PC-9 (cell line): Measurements from ENCODE around the gene PPP1CB. TPM values are rescaled to one million over a fixed set of nuclear protein-coding genes. Genes with fewer than 3 reads are reported as not detected.
A peak's percentile ranks its signal among the peaks of the same experiment; 100 is the strongest.

Experiments used
- BruUV-seq: library from RNA; stranded (reverse); fragments of 400-500 nt; replicated peaks from 2 replicates; lab custom pipeline; 2021; lab: Mats Ljungman, UMichigan
- CTCF ChIA-PET: fragments of 300-600 bp; sonication (Branson Sonifier 250); formaldehyde crosslinking; loops from one replicate; lab custom pipeline; 2022; ENCODE audit warnings: antibody characterized with exemption; lab: Charles Lee
- POLR2A ChIA-PET: fragments of 300-600 bp; sonication (Branson Sonifier 250); formaldehyde crosslinking; loops from one replicate; lab custom pipeline; 2022; ENCODE audit warnings: antibody characterized with exemption; ENCODE audit not compliant: unreplicated experiment; lab: Charles Lee
- DNase-seq, 2 experiments: peaks; one replicate each; pipeline versions ENCODE4 v3.0.0 to v3.0.0-alpha.2; 2015 to 2022; ENCODE audit warnings: mixed read lengths in 1 of 2
- H2AFZ ChIP-seq: fragments of 200-600 bp; sonication (generic); 2 replicates; pipeline ENCODE4 v1.8.1; 2017; ENCODE audit warnings: antibody characterized with exemption
- H3F3A ChIP-seq: fragments of 200-600 bp; sonication (generic); 2 replicates; pipeline ENCODE4 v1.8.1; 2017; ENCODE audit warnings: antibody characterized with exemption, mild to moderate bottlenecking, low read depth; ENCODE audit not compliant: insufficient read depth
- H3K27ac ChIP-seq: fragments of 200-600 bp; sonication (generic); 2 replicates; pipeline ENCODE4 v1.6.1; 2016; ENCODE audit warnings: mixed run types
- H3K27me3 ChIP-seq: fragments of 200-600 bp; sonication (generic); 2 replicates; pipeline ENCODE4 v1.6.1; 2016; ENCODE audit warnings: low read depth, mixed run types; ENCODE audit not compliant: insufficient read depth
- H3K36me3 ChIP-seq: fragments of 200-600 bp; sonication (generic); 2 replicates; pipeline ENCODE4 v1.6.1; 2016; ENCODE audit warnings: low read depth, mixed run types
- H3K4me1 ChIP-seq: fragments of 200-600 bp; sonication (generic); replicated peaks from 2 replicates; pipeline ENCODE4 v1.6.1; 2016; ENCODE audit warnings: mixed run types; ENCODE audit not compliant: insufficient read depth
- H3K4me2 ChIP-seq: fragments of 200-600 bp; sonication (generic); 2 replicates; pipeline ENCODE4 v1.6.1; 2017; ENCODE audit warnings: mixed run types
- H3K4me3 ChIP-seq: fragments of 200-600 bp; sonication (generic); 2 replicates; pipeline ENCODE4 v1.6.1; 2016; ENCODE audit warnings: mixed run types
- H3K79me2 ChIP-seq: fragments of 200-600 bp; sonication (generic); 2 replicates; pipeline ENCODE4 v1.6.1; 2017; ENCODE audit warnings: low read depth, mixed run types
- H3K9me2 ChIP-seq: fragments of 200-600 bp; sonication (generic); 2 replicates; pipeline ENCODE4 v1.8.1; 2017; ENCODE audit warnings: mild to moderate bottlenecking; ENCODE audit not compliant: insufficient read depth
- H3K9me3 ChIP-seq: fragments of 200-600 bp; sonication (generic); 2 replicates; pipeline ENCODE4 v1.8.1; 2016; ENCODE audit warnings: low read depth; ENCODE audit not compliant: insufficient read depth
- H4K20me1 ChIP-seq: fragments of 200-600 bp; sonication (generic); 2 replicates; pipeline ENCODE4 v1.8.1; 2017; ENCODE audit not compliant: insufficient read depth
- EZH2 ChIP-seq: fragments of 200-600 bp; sonication (generic); IDR thresholded peaks from 2 replicates; pipeline ENCODE4 v1.8.0; 2017; ENCODE audit warnings: antibody characterized with exemption, low read depth
- intact Hi-C: fragments of 100-400 bp; cut with micrococcal nuclease; formaldehyde crosslinking; loops from one replicate; pipeline ENCODE4 v1.10.0; 2022; ENCODE audit not compliant: unreplicated experiment
- total RNA-seq: library from RNA; stranded (reverse); gene quantifications from 2 replicates; pipeline ENCODE4 v1.2.3, GENCODE V29; 2021
- TF ChIP-seq, protein P1 (sequence below): fragments of 200-600 bp; sonication (generic); conservative IDR thresholded peaks from 2 replicates; pipeline ENCODE4 v1.6.1; 2017; ENCODE audit warnings: mixed run types, antibody characterized with exemption, mild to moderate bottlenecking, moderate library complexity

PPP1CB gene
- total RNA-seq, 1 experiment from 2014 or later = 231 TPM

GRCh38 chr2:28716265-28716865, 35.3 kb upstream of the PPP1CB start:
- POLR2A ChIA-PET = interaction anchor here (0.6 to 0.7 kb wide), 4 partner anchors 21 to 295 kb away, joined by 3 to 5 read pairs (median 4); no protein-coding TSS in a partner anchor

GRCh38 chr2:28717339-28717758, 34.3 kb upstream of the PPP1CB start:
- H3K9me2 ChIP-seq = no peaks in the 10 kb centered on the region
- H3K27me3 ChIP-seq = no peaks in the 10 kb centered on the region
- BruUV-seq = no TSS peak
- 0 out of 2 replicates have a peak overlapping the region, but pooled peaks have one; percentile 39 for H3K4me3 ChIP-seq
- peak overlapping the region; percentile 76 for H3K4me2 ChIP-seq
- peaks cover 47% of the 10 kb centered on the region for H3F3A ChIP-seq
- TF ChIP-seq, protein P1, sequence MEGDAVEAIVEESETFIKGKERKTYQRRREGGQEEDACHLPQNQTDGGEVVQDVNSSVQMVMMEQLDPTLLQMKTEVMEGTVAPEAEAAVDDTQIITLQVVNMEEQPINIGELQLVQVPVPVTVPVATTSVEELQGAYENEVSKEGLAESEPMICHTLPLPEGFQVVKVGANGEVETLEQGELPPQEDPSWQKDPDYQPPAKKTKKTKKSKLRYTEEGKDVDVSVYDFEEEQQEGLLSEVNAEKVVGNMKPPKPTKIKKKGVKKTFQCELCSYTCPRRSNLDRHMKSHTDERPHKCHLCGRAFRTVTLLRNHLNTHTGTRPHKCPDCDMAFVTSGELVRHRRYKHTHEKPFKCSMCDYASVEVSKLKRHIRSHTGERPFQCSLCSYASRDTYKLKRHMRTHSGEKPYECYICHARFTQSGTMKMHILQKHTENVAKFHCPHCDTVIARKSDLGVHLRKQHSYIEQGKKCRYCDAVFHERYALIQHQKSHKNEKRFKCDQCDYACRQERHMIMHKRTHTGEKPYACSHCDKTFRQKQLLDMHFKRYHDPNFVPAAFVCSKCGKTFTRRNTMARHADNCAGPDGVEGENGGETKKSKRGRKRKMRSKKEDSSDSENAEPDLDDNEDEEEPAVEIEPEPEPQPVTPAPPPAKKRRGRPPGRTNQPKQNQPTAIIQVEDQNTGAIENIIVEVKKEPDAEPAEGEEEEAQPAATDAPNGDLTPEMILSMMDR = no peak
- no peak for TF ChIP-seq EZH2
- H3K27ac ChIP-seq = peak overlapping the region; percentile 90
- DNase-seq = peak; percentile 60 to 84
- H3K4me1 ChIP-seq = peaks cover 60% of the 10 kb centered on the region
- no peaks in the 10 kb centered on the region for H3K36me3 ChIP-seq
- no peaks in the 10 kb centered on the region for H3K9me3 ChIP-seq
- H4K20me1 ChIP-seq = no peaks in the 10 kb centered on the region
- intact Hi-C loops = loop anchor here (2.0 to 5.0 kb wide), 4 partner anchors 35 to 69 kb away; no protein-coding TSS in a partner anchor
- H3K79me2 ChIP-seq = no peaks in the 10 kb centered on the region
- no peak overlapping the region for H2AFZ ChIP-seq
- CTCF ChIA-PET = interaction anchor here (1.2 kb wide), 1 partner anchor 123 kb away, joined by 4 read pairs; no protein-coding TSS in a partner anchor
- POLR2A ChIA-PET = interaction anchor here (0.6 to 0.7 kb wide), 3 partner anchors 72 to 123 kb away, joined by 3 to 8 read pairs (median 4); no protein-coding TSS in a partner anchor

More at GRCh38 chr2:28716265-28716865, 35.3 kb upstream of the PPP1CB start:
- H3F3A ChIP-seq = peaks cover 56% of the 10 kb centered on the region
- no peaks in the 10 kb centered on the region for H4K20me1 ChIP-seq
- no peak overlapping the region for H2AFZ ChIP-seq
- H3K4me3 ChIP-seq = peak overlapping the region; percentile 39; the same call in 1 of the 2 replicates
- H3K36me3 ChIP-seq = no peaks in the 10 kb centered on the region
- no peaks in the 10 kb centered on the region for H3K27me3 ChIP-seq
- peak; percentile 60 to 96 for DNase-seq
- no peaks in the 10 kb centered on the region for H3K79me2 ChIP-seq
- H3K27ac ChIP-seq = peak overlapping the region; percentile 90
- CTCF ChIA-PET = interaction anchor here (0.8 kb wide), 1 partner anchor 122 kb away, joined by 3 read pairs; no protein-coding TSS in a partner anchor
- intact Hi-C loops = loop anchor here (1.0 to 5.0 kb wide), 7 partner anchors 34 to 122 kb away; no protein-coding TSS in a partner anchor
- no peaks in the 10 kb centered on the region for H3K9me2 ChIP-seq
- no peaks in the 10 kb centered on the region for H3K9me3 ChIP-seq
- TF ChIP-seq, protein P1 = no peak
- no peak for TF ChIP-seq EZH2
- H3K4me2 ChIP-seq = peak overlapping the region; percentile 76
- no TSS peak for BruUV-seq
- H3K4me1 ChIP-seq = peaks cover 69% of the 10 kb centered on the region

DNA sequence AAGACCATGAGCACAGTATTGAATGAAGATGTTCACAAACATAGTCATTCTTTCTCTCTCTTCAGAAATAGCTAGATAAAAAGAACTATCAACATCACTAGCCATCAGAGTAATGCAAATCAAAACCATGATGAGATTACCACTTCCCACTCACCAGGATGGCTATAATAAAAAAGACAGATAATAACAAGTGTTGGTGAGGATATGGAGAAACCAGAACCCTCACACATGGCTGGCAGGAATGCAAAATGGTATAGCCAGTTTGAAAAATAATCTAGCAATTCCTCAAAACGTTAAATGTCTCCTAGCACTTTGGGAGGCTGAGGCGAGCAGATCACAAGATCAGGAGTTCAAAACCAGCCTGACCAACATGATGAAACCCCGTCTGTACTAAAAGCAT, 31.3 kb upstream of the PPP1CB start:
- TF ChIP-seq EZH2 = no peak
- TF ChIP-seq, protein P1 = no peak
- H3K27me3 ChIP-seq = no peaks in the 10 kb centered on the region
- CTCF ChIA-PET = no interaction called here
- POLR2A ChIA-PET = no interaction called here
- H3K4me1 ChIP-seq = peaks cover 31% of the 10 kb centered on the region
- H2AFZ ChIP-seq = no peak overlapping the region
- H3K4me2 ChIP-seq = no peak overlapping the region
- H3K27ac ChIP-seq = no peak overlapping the region
- peaks cover 35% of the 10 kb centered on the region for H3F3A ChIP-seq
- no peaks in the 10 kb centered on the region for H3K9me2 ChIP-seq
- H3K9me3 ChIP-seq = no peaks in the 10 kb centered on the region
- DNase-seq = no peak
- no peaks in the 10 kb centered on the region for H3K36me3 ChIP-seq
- H3K79me2 ChIP-seq = no peaks in the 10 kb centered on the region
- BruUV-seq = no TSS peak
- intact Hi-C loops = no loop called here
- no peak overlapping the region for H3K4me3 ChIP-seq
- H4K20me1 ChIP-seq = no peaks in the 10 kb centered on the region
